Transverse colon (tissue), 3 donors: ENCODE results near the gene FBXL4.

Experiments
- POLR2A ChIP-seq: fragments of 450-650 bp; IDR thresholded peaks from one replicate; pipeline ENCODE4 v1.6.1; 2016; ENCODE audit warnings: antibody characterized with exemption, mild to moderate bottlenecking, moderate library complexity
- POLR2AphosphoS5 ChIP-seq, 3 donors: sonication (generic); formaldehyde crosslinking; IDR thresholded peaks; one replicate each; pipeline ENCODE4 v1.6.1; 2016; ENCODE audit warnings: antibody characterized with exemption in 3 of 3

DNA sequence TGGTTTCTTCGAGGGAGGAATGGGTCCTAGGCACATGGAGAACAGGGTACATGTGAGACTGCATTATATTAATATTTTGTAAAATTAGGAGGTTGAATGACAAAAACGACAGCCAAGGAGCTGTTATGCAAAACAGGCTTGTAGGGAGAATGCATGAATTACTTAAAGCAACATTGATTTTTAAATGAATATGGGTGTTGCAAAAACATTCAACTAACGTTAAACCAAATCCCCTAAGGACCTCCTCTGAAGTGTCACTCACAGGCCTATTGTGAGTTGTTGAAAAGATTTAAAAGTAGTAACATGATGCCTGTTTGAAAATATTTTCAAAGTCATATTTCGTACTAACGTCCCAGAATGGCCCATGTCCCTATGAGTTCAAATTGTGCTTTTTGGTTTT lies 21.9 kb downstream of the FBXL4 start:
- TF ChIP-seq POLR2A = no peak
- TF ChIP-seq POLR2AphosphoS5 (IDR thresholded peaks at IDR 0.05) = no peak
